HG02759 (cell line): ENCODE measurements around the gene DLGAP4.

Experiments
- ATAC-seq: cut with Tn5 transposase; IDR thresholded peaks from one replicate; pipeline ENCODE4 v1.9.1; 2021; ENCODE audit warnings: mild to moderate bottlenecking, moderate library complexity; ENCODE audit not compliant: unreplicated experiment

Gene DLGAP4

GRCh38 chr20:36320898-36321695, 15.0 kb downstream of the DLGAP4 start:
- ATAC-seq = no peak

GRCh38 chr20:36322131-36322530, 16.0 kb downstream of the DLGAP4 start:
- no peak for ATAC-seq

- no peak for ATAC-seq
These were observed 24.0 kb downstream of the DLGAP4 start for GRCh38 chr20:36330091-36330490.

- no peak for ATAC-seq
These were observed 25.1 kb downstream of the DLGAP4 start for GRCh38 chr20:36331209-36331608.

GRCh38 chr20:36333841-36334240, 27.7 kb downstream of the DLGAP4 start:
- no peak for ATAC-seq

- no peak for ATAC-seq
These were observed 28.4 kb downstream of the DLGAP4 start for GRCh38 chr20:36334281-36335205.

GRCh38 chr20:36335206-36335870, 29.2 kb downstream of the DLGAP4 start:
- ATAC-seq = no peak

- no peak for ATAC-seq
These were observed 30.1 kb downstream of the DLGAP4 start for GRCh38 chr20:36336204-36336603.

- no peak for ATAC-seq
These were observed 31.0 kb downstream of the DLGAP4 start for GRCh38 chr20:36336954-36337704.

GRCh38 chr20:36337886-36338285, 31.7 kb downstream of the DLGAP4 start:
- ATAC-seq = no peak

GRCh38 chr20:36339646-36340592, 33.8 kb downstream of the DLGAP4 start:
- ATAC-seq = no peak

- no peak for ATAC-seq
These were observed 34.5 kb downstream of the DLGAP4 start for GRCh38 chr20:36340593-36340990.

- no peak for ATAC-seq
These were observed 35.3 kb downstream of the DLGAP4 start for GRCh38 chr20:36341331-36342020.

- no peak for ATAC-seq
These were observed 36.4 kb downstream of the DLGAP4 start for GRCh38 chr20:36342331-36343120.

GRCh38 chr20:36343641-36344040, 37.5 kb downstream of the DLGAP4 start:
- ATAC-seq = no peak

GRCh38 chr20:36344517-36345132, 38.5 kb downstream of the DLGAP4 start:
- no peak for ATAC-seq

- ATAC-seq = no peak
These were observed 40.1 kb downstream of the DLGAP4 start for GRCh38 chr20:36346256-36346655.
